Small intestine (tissue), 7 donors: ENCODE results near the gene SYNPR. TPM values are rescaled to one million over a fixed set of nuclear protein-coding genes. Genes with fewer than 3 reads are reported as not detected.

Experiments
- DNase-seq, 2 donors: peaks; one replicate each; pipeline versions ENCODE4 v3.0.0 to v3.0.0-alpha.2; 2013
- FAIRE-seq: peaks from 2 replicates; lab custom pipeline; 2012; peaks lifted over from hg19 to GRCh38; lab: Jason Lieb, UNC
- H3K27ac ChIP-seq, 3 donors: one replicate each; pipeline ENCODE4 v1.5.1; 2013; ENCODE audit warnings: low read length in 2 of 3, mild to moderate bottlenecking in 2 of 3, control low read depth in 1 of 3, inconsistent platforms in 1 of 3, low read depth in 1 of 3, moderate library complexity in 1 of 3
- H3K27me3 ChIP-seq, 3 donors: one replicate each; pipeline ENCODE4 v1.6.1; 2013; ENCODE audit warnings: low read length in 3 of 3, inconsistent platforms in 1 of 3; ENCODE audit not compliant: control insufficient read depth in 3 of 3, insufficient read depth in 3 of 3
- H3K36me3 ChIP-seq, 3 donors: one replicate each; pipeline ENCODE4 v1.6.1; 2013; ENCODE audit warnings: low read length in 3 of 3, inconsistent platforms in 1 of 3, low read depth in 1 of 3, mild to moderate bottlenecking in 1 of 3, moderate library complexity in 1 of 3; ENCODE audit not compliant: control insufficient read depth in 3 of 3, insufficient read depth in 2 of 3
- H3K4me1 ChIP-seq, 3 donors: one replicate each; pipeline ENCODE4 v1.6.1; 2013; ENCODE audit warnings: low read length in 2 of 3, inconsistent platforms in 1 of 3, low read depth in 1 of 3, mild to moderate bottlenecking in 1 of 3, moderate library complexity in 1 of 3; ENCODE audit not compliant: control insufficient read depth in 3 of 3, insufficient read depth in 2 of 3
- H3K4me3 ChIP-seq, 3 donors: one replicate each; pipeline ENCODE4 v1.5.1; 2013; ENCODE audit warnings: low read length in 3 of 3, control low read depth in 1 of 3, inconsistent platforms in 1 of 3, low read depth in 1 of 3, mild to moderate bottlenecking in 1 of 3, moderate library complexity in 1 of 3
- H3K9me3 ChIP-seq, 2 donors: one replicate each; pipeline ENCODE4 v1.6.1; 2013; ENCODE audit warnings: low read depth in 1 of 2, low read length in 1 of 2; ENCODE audit not compliant: control insufficient read depth in 2 of 2, insufficient read depth in 1 of 2
- WGBS, 3 donors: extraction: QIAGEN DNeasy Blood & Tissue Kit; methylation state at CpG; one replicate each; pipeline ENCODE4 v1.1.7; 2013; 5-methylcytosine and 5-hydroxymethylcytosine counted together
- polyA plus RNA-seq, 4 donors: library from polyadenylated mRNA; stranded (reverse) in 3 of 4; unstranded in 1 of 4; fragments of 200-250 nt in 3 of 4; fragments of 120-200 nt in 1 of 4; gene quantifications; one replicate each; pipeline versions ENCODE4 v1.2.1 to v1.2.3, GENCODE V29; 2013
- donor health status: healthy with polysubstance abuse.
- donor health status: control.
- donor health status: control.
- donor health status: Bipolar disorder and iron deficiency.
- donor health status: healthy.

The SYNPR gene
- polyA plus RNA-seq, 4 donors, result 0.36 to 0.87 TPM; not detected in 2

GRCh38 chr3:63323766-63324165 lies 45.7 kb downstream of the SYNPR start:
- Histone ChIP-seq H3K4me3 (no peak overlapping the region), H3K27me3 (peaks cover 0 to 4% (median 2%) of the 10 kb centered on the region in 3 donors), H3K4me1 (no peaks in the 10 kb centered on the region), H3K27ac (no peak overlapping the region), H3K9me3 (no peaks in the 10 kb centered on the region), H3K36me3 (no peaks in the 10 kb centered on the region)
- DNase-seq (no peak), FAIRE-seq (no peak)

GRCh38 chr3:63324621-63325020 lies 46.5 kb downstream of the SYNPR start:
- WGBS, 3 donors, result 73 to 84% (median 80%) methylated on average over 2 of the region's 2 CpGs
- no peak overlapping the region for H3K27ac ChIP-seq
- peaks cover 0 to 4% (median 2%) of the 10 kb centered on the region in 3 donors for H3K27me3 ChIP-seq
- H3K36me3 ChIP-seq, result no peaks in the 10 kb centered on the region
- no peak for FAIRE-seq
- H3K4me1 ChIP-seq, result no peaks in the 10 kb centered on the region
- no peak overlapping the region for H3K4me3 ChIP-seq
- no peak for DNase-seq
- no peaks in the 10 kb centered on the region for H3K9me3 ChIP-seq

DNA sequence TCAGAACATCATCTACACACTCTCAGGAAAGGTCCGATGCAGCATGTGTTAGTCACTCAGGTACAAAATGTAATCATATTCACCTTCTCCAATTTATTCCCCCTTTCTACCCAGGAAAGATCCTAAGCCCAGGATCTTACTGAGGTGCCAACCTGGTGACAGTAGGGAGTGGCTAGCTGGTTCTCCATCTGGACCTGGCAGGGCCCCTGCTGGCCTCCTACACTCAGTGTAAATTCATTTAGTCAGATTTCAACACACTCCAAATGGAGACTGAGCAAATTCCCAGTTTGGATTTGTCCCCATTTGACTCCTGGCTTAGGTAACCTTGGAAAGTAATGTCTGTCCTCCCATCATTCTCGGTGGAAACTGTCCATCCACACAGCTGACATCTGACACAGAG lies 47.3 kb downstream of the SYNPR start:
- H3K27me3 ChIP-seq, result peaks cover 0 to 8% (median 2%) of the 10 kb centered on the region in 3 donors
- H3K4me3 ChIP-seq, result no peak overlapping the region
- H3K36me3 ChIP-seq, result no peaks in the 10 kb centered on the region
- no peaks in the 10 kb centered on the region for H3K4me1 ChIP-seq
- H3K9me3 ChIP-seq, result no peaks in the 10 kb centered on the region
- FAIRE-seq (no peak), DNase-seq (no peak)
- 74 to 84% (median 82%) methylated on average over 2 of the region's 2 CpGs for WGBS, 3 donors
- H3K27ac ChIP-seq, result no peak overlapping the region

DNA sequence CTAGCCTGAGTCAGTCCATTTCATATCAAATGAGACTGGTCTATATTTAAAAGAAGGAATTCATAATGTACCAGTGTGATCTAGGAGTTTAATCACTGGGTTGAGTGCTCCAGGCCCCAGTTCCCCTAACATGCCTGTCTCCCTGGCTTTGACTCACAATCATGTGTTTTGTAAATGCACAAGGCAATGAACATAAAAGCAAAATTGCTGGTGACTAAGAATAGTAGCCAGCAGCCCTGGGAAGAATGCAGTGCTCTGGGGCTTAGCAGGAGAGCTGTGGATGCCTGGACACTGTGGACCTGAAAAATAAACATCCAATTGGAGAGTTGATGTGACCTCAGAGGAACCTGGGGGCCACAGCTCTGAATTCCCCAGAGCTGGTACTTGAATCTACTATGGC lies 50.3 kb downstream of the SYNPR start:
- Histone ChIP-seq H3K4me3 (no peak overlapping the region), H3K27ac (no peak overlapping the region), H3K9me3 (no peaks in the 10 kb centered on the region), H3K4me1 (no peaks in the 10 kb centered on the region), H3K27me3 (peaks cover 0 to 8% (median 2%) of the 10 kb centered on the region in 3 donors), H3K36me3 (no peaks in the 10 kb centered on the region)
- DNase-seq (no peak), FAIRE-seq (no peak)

GRCh38 chr3:63331520-63331919 lies 53.4 kb downstream of the SYNPR start:
- Histone ChIP-seq H3K4me3 (no peak overlapping the region), H3K27me3 (peaks cover 0 to 4% (median 0%) of the 10 kb centered on the region in 3 donors), H3K36me3 (no peaks in the 10 kb centered on the region), H3K27ac (no peak overlapping the region), H3K9me3 (no peaks in the 10 kb centered on the region), H3K4me1 (no peaks in the 10 kb centered on the region)
- 76 to 90% (median 86%) methylated on average over 3 of the region's 3 CpGs for WGBS, 3 donors
- DNase-seq (no peak), FAIRE-seq (no peak)

DNA sequence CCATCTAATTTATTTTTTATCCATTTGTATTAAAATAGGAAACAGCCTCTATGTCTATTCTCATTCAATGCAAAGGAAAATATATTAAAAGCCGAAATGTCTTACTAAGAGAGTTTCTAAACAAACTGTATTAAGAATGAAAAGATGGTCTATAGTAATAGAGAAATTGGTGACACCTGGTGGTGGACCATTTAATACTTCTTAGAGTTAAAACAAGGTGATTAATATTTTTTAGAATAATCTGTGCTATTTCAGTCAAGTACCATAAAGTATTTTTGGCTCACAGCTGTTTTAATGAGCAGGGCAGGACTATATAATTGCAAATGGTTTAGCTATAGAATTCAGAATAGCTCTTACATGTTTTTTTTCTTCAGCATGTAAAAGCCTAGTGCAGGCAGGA lies 55.7 kb downstream of the SYNPR start:
- no peak for FAIRE-seq
- 74 to 81% (median 77%) methylated on average over 1 of the region's 1 CpG for WGBS, 3 donors
- Histone ChIP-seq H3K4me3 (no peak overlapping the region), H3K4me1 (no peaks in the 10 kb centered on the region), H3K36me3 (no peaks in the 10 kb centered on the region), H3K27ac (no peak overlapping the region), H3K9me3 (no peaks in the 10 kb centered on the region), H3K27me3 (peaks cover 0 to 4% (median 0%) of the 10 kb centered on the region in 3 donors)
- no peak for DNase-seq

- WGBS, 3 donors, result 51 to 86% (median 75%) methylated on average over 2 of the region's 2 CpGs
- H3K9me3 ChIP-seq, result no peaks in the 10 kb centered on the region
- no peaks in the 10 kb centered on the region for H3K36me3 ChIP-seq
- H3K27ac ChIP-seq, result no peak overlapping the region
- peaks cover 0 to 2% (median 0%) of the 10 kb centered on the region in 3 donors for H3K4me1 ChIP-seq
- H3K4me3 ChIP-seq, result no peak overlapping the region
- no peak for FAIRE-seq
- no peak for DNase-seq
- no peaks in the 10 kb centered on the region for H3K27me3 ChIP-seq
These were observed 60.2 kb downstream of the SYNPR start for GRCh38 chr3:63338351-63338750.

- no peak overlapping the region for H3K4me3 ChIP-seq
- no peak overlapping the region for H3K27ac ChIP-seq
- 1 to 4% (median 2%) methylated on average over 9 of the region's 9 CpGs for WGBS, 3 donors
- FAIRE-seq (no peak), DNase-seq (peak; percentile 86)
- no peaks in the 10 kb centered on the region for H3K36me3 ChIP-seq
- no peaks in the 10 kb centered on the region for H3K9me3 ChIP-seq
- peaks cover 0 to 10% (median 2%) of the 10 kb centered on the region in 3 donors for H3K4me1 ChIP-seq
- H3K27me3 ChIP-seq, result no peaks in the 10 kb centered on the region
These were observed 65.6 kb downstream of the SYNPR start for GRCh38 chr3:63343674-63344073.

GRCh38 chr3:63344661-63345060 lies 66.6 kb downstream of the SYNPR start:
- Histone ChIP-seq H3K36me3 (no peaks in the 10 kb centered on the region), H3K4me3 (no peak overlapping the region), H3K27ac (no peak overlapping the region), H3K4me1 (peaks cover 0 to 10% (median 2%) of the 10 kb centered on the region in 3 donors), H3K27me3 (no peaks in the 10 kb centered on the region), H3K9me3 (no peaks in the 10 kb centered on the region)
- no peak for FAIRE-seq
- no peak for DNase-seq
- 63 to 66% (median 66%) methylated on average over 3 of the region's 3 CpGs for WGBS, 3 donors
